H9 (cell line): ENCODE data around the gene PTPRN2. TPM values are rescaled to one million over a fixed set of nuclear protein-coding genes. Genes with fewer than 3 reads are reported as not detected.

Experiments used
- DNase-seq: peaks from one replicate; pipeline ENCODE4 v3.0.0-alpha.2; 2017
- H2AFZ ChIP-seq: one replicate; pipeline ENCODE4 v1.6.1; 2013; ENCODE audit warnings: mild to moderate bottlenecking, low read length, control low read depth, moderate library complexity
- H2AK5ac ChIP-seq: 2 replicates; pipeline ENCODE4 v1.6.1; 2013; ENCODE audit warnings: low read length, control low read depth, mixed read lengths; ENCODE audit not compliant: insufficient read length
- H2BK120ac ChIP-seq: one replicate; pipeline ENCODE4 v1.6.1; 2013; ENCODE audit warnings: low read depth, mild to moderate bottlenecking, low read length, control low read depth, inconsistent platforms; ENCODE audit not compliant: poor library complexity, severe bottlenecking
- H2BK12ac ChIP-seq: 2 replicates; pipeline ENCODE4 v1.6.1; 2013; ENCODE audit warnings: low read length, control low read depth, mixed read lengths, low read depth; ENCODE audit not compliant: insufficient read length
- H2BK15ac ChIP-seq: 2 replicates; pipeline ENCODE4 v1.6.1; 2013; ENCODE audit warnings: low read depth, low read length, control low read depth
- H2BK20ac ChIP-seq: one replicate; pipeline ENCODE4 v1.6.1; 2013; ENCODE audit warnings: low read depth, mild to moderate bottlenecking, low read length, control low read depth, inconsistent platforms; ENCODE audit not compliant: poor library complexity, severe bottlenecking
- H2BK5ac ChIP-seq: 2 replicates; pipeline ENCODE4 v1.6.1; 2013; ENCODE audit warnings: low read length, control low read depth, mixed read lengths; ENCODE audit not compliant: insufficient read length
- H3K14ac ChIP-seq: 2 replicates; pipeline ENCODE4 v1.6.1; 2013; ENCODE audit warnings: low read length, control low read depth; ENCODE audit not compliant: insufficient read depth
- H3K18ac ChIP-seq: 2 replicates; pipeline ENCODE4 v1.6.1; 2013; ENCODE audit warnings: low read depth, mild to moderate bottlenecking, mixed read lengths, low read length, control low read depth; ENCODE audit not compliant: insufficient read length
- H3K23ac ChIP-seq: 2 replicates; pipeline ENCODE4 v1.6.1; 2013; ENCODE audit warnings: low read length, control low read depth, mixed read lengths, low read depth; ENCODE audit not compliant: insufficient read length
- H3K23me2 ChIP-seq: 2 replicates; pipeline ENCODE4 v1.6.1; 2013; ENCODE audit warnings: low read depth, mild to moderate bottlenecking, mixed read lengths, low read length, control low read depth; ENCODE audit not compliant: insufficient read length, poor library complexity, severe bottlenecking
- H3K27ac ChIP-seq: 2 replicates; pipeline ENCODE4 v1.5.1; 2013; ENCODE audit warnings: low read length, control low read depth, mixed read lengths, low read depth; ENCODE audit not compliant: insufficient read length
- H3K27me3 ChIP-seq: 2 replicates; pipeline ENCODE4 v1.6.1; 2013; ENCODE audit warnings: low read length, control low read depth, inconsistent platforms; ENCODE audit not compliant: insufficient read depth
- H3K4ac ChIP-seq: 2 replicates; pipeline ENCODE4 v1.6.1; 2013; ENCODE audit warnings: low read depth, mild to moderate bottlenecking, control low read depth, inconsistent platforms, low read length, moderate library complexity
- H3K4me1 ChIP-seq: 2 replicates; pipeline ENCODE4 v1.6.1; 2013; ENCODE audit warnings: low read length, control low read depth, inconsistent platforms; ENCODE audit not compliant: insufficient read depth
- H3K4me2 ChIP-seq: 2 replicates; pipeline ENCODE4 v1.6.1; 2013; ENCODE audit warnings: low read length, control low read depth, mixed read lengths; ENCODE audit not compliant: insufficient read length, insufficient read depth
- H3K56ac ChIP-seq: 2 replicates; pipeline ENCODE4 v1.6.1; 2013; ENCODE audit warnings: low read depth, mild to moderate bottlenecking, mixed read lengths, low read length, control low read depth; ENCODE audit not compliant: insufficient read length
- H3K79me1 ChIP-seq: 2 replicates; pipeline ENCODE4 v1.6.1; 2013; ENCODE audit warnings: low read depth, mild to moderate bottlenecking, moderate library complexity, low read length, control low read depth, inconsistent platforms; ENCODE audit not compliant: insufficient read depth, poor library complexity, severe bottlenecking
- H3K79me2 ChIP-seq: 2 replicates; pipeline ENCODE4 v1.6.1; 2013; ENCODE audit warnings: low read length, control low read depth, inconsistent platforms; ENCODE audit not compliant: insufficient read depth
- H3K9ac ChIP-seq: 2 replicates; pipeline ENCODE4 v1.6.1; 2013; ENCODE audit warnings: low read length, control low read depth, mixed read lengths; ENCODE audit not compliant: insufficient read length; ENCODE audit errors: extremely low read depth
- H3K9me3 ChIP-seq: one replicate; pipeline ENCODE4 v1.6.1; 2013; ENCODE audit warnings: low read depth, low read length, inconsistent platforms; ENCODE audit not compliant: control insufficient read depth
- H3T11ph ChIP-seq: one replicate; pipeline ENCODE4 v1.6.1; 2013; ENCODE audit warnings: mild to moderate bottlenecking, low read length, control low read depth, inconsistent platforms
- H4K20me1 ChIP-seq: one replicate; pipeline ENCODE4 v1.6.1; 2013; ENCODE audit not compliant: control insufficient read depth, insufficient read length, insufficient read depth
- H4K5ac ChIP-seq: 2 replicates; pipeline ENCODE4 v1.6.1; 2013; ENCODE audit warnings: low read depth, mild to moderate bottlenecking, mixed read lengths, low read length, control low read depth; ENCODE audit not compliant: insufficient read length
- H4K8ac ChIP-seq: replicated peaks from 2 replicates; pipeline ENCODE4 v1.6.1; 2013; ENCODE audit warnings: low read length, control low read depth, mixed read lengths, low read depth; ENCODE audit not compliant: insufficient read length
- H4K91ac ChIP-seq: 2 replicates; pipeline ENCODE4 v1.6.1; 2013; ENCODE audit warnings: low read depth, mild to moderate bottlenecking, moderate library complexity, mixed read lengths, low read length, control low read depth; ENCODE audit not compliant: insufficient read length
- H3K27ac Mint-ChIP-seq, 3 experiments: 2 replicates in 2 of 3; 3 replicates in 1 of 3; pipeline ENCODE4 v1.8.0; 2020 to 2021; ENCODE audit warnings: mixed read lengths in 3 of 3, mild to moderate bottlenecking in 1 of 3, moderate library complexity in 1 of 3
- H3K27me3 Mint-ChIP-seq: 2 replicates; pipeline ENCODE4 v1.8.0; 2021; ENCODE audit warnings: low read depth, mild to moderate bottlenecking, moderate library complexity, mixed read lengths
- H3K36me3 Mint-ChIP-seq, 3 experiments: 2 replicates in 2 of 3; 3 replicates in 1 of 3; pipeline ENCODE4 v1.8.0; 2020 to 2021; ENCODE audit warnings: low read depth in 3 of 3, mixed read lengths in 3 of 3; ENCODE audit not compliant: insufficient read depth in 1 of 3
- H3K4me1 Mint-ChIP-seq, 2 experiments: 2 replicates each; pipeline ENCODE4 v1.8.0; 2020; ENCODE audit warnings: mixed read lengths in 2 of 2
- H3K4me3 Mint-ChIP-seq, 2 experiments: 2 replicates in 1 of 2; 3 replicates in 1 of 2; pipeline ENCODE4 v1.8.0; 2020 to 2021; ENCODE audit warnings: mild to moderate bottlenecking in 2 of 2, mixed read lengths in 2 of 2, moderate library complexity in 1 of 2
- H3K9me3 Mint-ChIP-seq, 2 experiments: 2 replicates in 1 of 2; 3 replicates in 1 of 2; pipeline ENCODE4 v1.8.0; 2020; ENCODE audit warnings: mild to moderate bottlenecking in 2 of 2, mixed read lengths in 2 of 2, moderate library complexity in 1 of 2
- CTCF ChIP-seq: fragments of 200-600 bp; sonication (generic); conservative IDR thresholded peaks from 3 replicates; pipeline ENCODE4 v1.8.0; 2021; ENCODE audit warnings: antibody characterized with exemption, mild to moderate bottlenecking
- WGBS: extraction: QIAGEN DNeasy Blood & Tissue Kit; methylation state at CpG from one replicate; pipeline ENCODE4 v1.1.7; 2013; ENCODE audit warnings: missing lambda C conversion rate, low lambda C conversion rate, mixed read lengths; ENCODE audit not compliant: insufficient read length; ENCODE audit errors: extremely low coverage; 5-methylcytosine and 5-hydroxymethylcytosine counted together
- total RNA-seq: library from RNA; stranded (reverse); gene quantifications from 2 replicates; pipeline ENCODE4 v1.2.1, GENCODE V29; 2021

The PTPRN2 gene
- total RNA-seq, 1 experiment from 2014 or later, result 5.2 TPM

DNA sequence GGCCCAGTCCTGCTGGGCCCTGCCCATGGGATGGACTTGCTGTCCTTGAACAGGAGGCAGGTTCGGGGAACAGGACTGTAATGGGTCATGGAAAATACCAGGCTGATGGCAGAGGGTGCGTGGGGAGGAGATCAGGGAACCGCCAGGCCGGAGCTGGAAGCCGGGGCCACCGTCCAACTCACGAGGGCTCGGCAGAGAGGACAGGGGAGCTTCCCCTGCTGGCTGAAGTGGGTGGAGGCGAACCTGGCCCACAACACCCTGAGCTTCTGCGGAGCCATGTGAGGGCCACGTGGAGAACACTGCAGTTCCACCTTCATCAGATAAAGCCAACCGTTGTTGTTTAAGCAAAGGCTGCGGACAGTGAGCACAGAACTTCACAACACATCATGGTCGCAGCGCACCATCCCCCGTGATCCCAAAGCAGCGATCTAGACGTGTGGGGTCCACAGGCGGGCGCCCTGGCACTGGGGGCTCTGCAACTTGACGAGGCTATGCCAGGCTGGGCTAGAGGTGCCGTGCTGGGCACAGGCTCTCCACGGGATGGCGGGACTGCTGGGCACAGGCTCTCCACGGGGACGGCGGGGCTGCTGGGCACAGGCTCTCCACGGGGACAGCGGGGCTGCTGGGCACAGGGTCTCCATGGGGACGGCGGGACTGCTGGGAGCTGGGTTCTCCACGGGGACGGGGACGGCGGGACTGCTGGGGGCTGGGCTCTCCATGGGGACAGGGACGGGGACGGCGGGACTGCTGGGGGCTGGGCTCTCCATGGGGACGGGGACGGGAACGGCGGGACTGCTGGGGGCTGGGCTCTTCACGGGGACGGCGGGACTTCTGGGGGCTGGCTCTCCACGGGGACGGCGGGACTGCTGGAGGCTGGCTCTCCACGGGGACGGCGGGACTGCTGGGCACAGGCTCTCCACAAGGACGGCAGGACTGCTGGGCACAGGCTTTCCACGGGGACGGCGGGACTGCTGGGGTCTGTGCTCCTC, 777.5 kb downstream of the PTPRN2 start:
- no peak overlapping the region; the same call in 1 of the 2 replicates for H3K14ac ChIP-seq
- no peak overlapping the region for H3K9ac ChIP-seq
- H3K27ac ChIP-seq, result no peak overlapping the region
- Mint-ChIP-seq H3K4me1 (peaks cover 16 to 17% of the 10 kb centered on the region in 2 experiments), H3K36me3 (peaks cover 15 to 28% (median 21%) of the 10 kb centered on the region in 3 experiments), H3K9me3 (peaks cover 28 to 31% of the 10 kb centered on the region in 2 experiments), H3K27ac (no peak overlapping the region), H3K27me3 (peaks cover 5% of the 10 kb centered on the region), H3K4me3 (no peak overlapping the region; a peak in 1 of 5 replicates)
- H3K23ac ChIP-seq, result no peak overlapping the region
- H4K5ac ChIP-seq, result no peak overlapping the region
- no peaks in the 10 kb centered on the region for H3K79me1 ChIP-seq
- no peak for DNase-seq
- no peaks in the 10 kb centered on the region for H4K20me1 ChIP-seq
- H2BK120ac ChIP-seq, result no peak overlapping the region
- no peaks in the 10 kb centered on the region for H3K23me2 ChIP-seq
- no peaks in the 10 kb centered on the region for H3K27me3 ChIP-seq
- no peak overlapping the region for H2AFZ ChIP-seq
- H3K4ac ChIP-seq, result no peak overlapping the region
- H3K9me3 ChIP-seq, result peaks cover 19% of the 10 kb centered on the region
- no peak overlapping the region for H3K18ac ChIP-seq
- H2BK12ac ChIP-seq, result no peak overlapping the region
- no peaks in the 10 kb centered on the region for H3K4me1 ChIP-seq
- WGBS, result no CpG with 5 or more reads among the region's 55 CpGs
- H4K8ac ChIP-seq, result no peak overlapping the region
- H2BK5ac ChIP-seq, result no peak overlapping the region
- H4K91ac ChIP-seq, result no peak overlapping the region
- no peak overlapping the region for H2BK15ac ChIP-seq
- no peaks in the 10 kb centered on the region for H3K79me2 ChIP-seq
- no peak overlapping the region for H3K4me2 ChIP-seq
- H2AK5ac ChIP-seq, result no peak overlapping the region
- no peak for TF ChIP-seq CTCF
- H3T11ph ChIP-seq, result no peak overlapping the region
- H2BK20ac ChIP-seq, result no peak overlapping the region
- no peak overlapping the region for H3K56ac ChIP-seq
